Measurements from ENCODE around the gene MAP7D2. TPM values are rescaled to one million over a fixed set of nuclear protein-coding genes. Genes with fewer than 3 reads are reported as not detected.

Gene MAP7D2
- total and polyA plus RNA-seq, 2 of the 4 experiments (the other 2 are of a cell fraction), result 0.18 to 0.19 TPM

DNA sequence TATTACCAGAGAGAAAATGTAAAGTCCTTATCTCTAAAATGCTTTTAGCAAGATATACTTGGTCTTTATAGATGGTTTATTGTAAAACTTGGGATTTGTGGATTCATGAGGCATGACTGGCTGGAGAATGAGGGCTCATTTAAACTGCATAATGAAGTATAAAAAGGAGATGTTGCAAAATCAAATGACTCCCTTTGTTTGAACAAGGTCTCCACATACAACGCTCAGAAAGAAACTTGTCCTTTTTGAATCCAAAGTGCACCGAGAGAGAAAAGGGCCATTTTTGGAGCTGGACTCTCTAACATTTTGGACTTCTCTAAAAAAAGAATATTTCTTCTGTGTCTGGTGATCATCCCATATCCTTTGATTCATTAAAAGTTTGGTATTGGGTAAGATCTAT is 32.6 kb upstream of the MAP7D2 start:
- Histone ChIP-seq H3K27ac (ENCODE audit: insufficient read depth, low read length) (no peak overlapping the region), H3K9ac (ENCODE audit: low read depth, low read length) (no peak overlapping the region), H2BK15ac (ENCODE audit: low read depth, low read length) (no peak overlapping the region), H3K14ac (replicated peaks; ENCODE audit: low read depth, low read length) (no peak overlapping the region), H4K5ac (ENCODE audit: low read depth, low read length) (no peak overlapping the region), H3K79me1 (ENCODE audit: low read depth in 1 of 2, low read length in 2 of 2) (no peaks in the 10 kb centered on the region), H3K4me3 (ENCODE audit: insufficient read depth, low read depth, low read length) (no peak overlapping the region), H3K23ac (ENCODE audit: low read depth, low read length) (no peak overlapping the region), H3K27me3 (ENCODE audit: control insufficient read depth, insufficient read depth, low read length) (peaks cover 2% of the 10 kb centered on the region; the same call in 1 of the 2 replicates), H4K20me1 (ENCODE audit: insufficient read depth, low read length) (no peaks in the 10 kb centered on the region), H2BK20ac (ENCODE audit: low read depth, low read length) (no peak overlapping the region), H3K4me2 (ENCODE audit: low read depth, low read length) (no peak overlapping the region), H2BK5ac (ENCODE audit: low read depth, low read length, poor library complexity, severe bottlenecking) (no peak overlapping the region), H3K9me3 (ENCODE audit: control insufficient read depth, insufficient read depth, low read length) (no peaks in the 10 kb centered on the region), H3K56ac (ENCODE audit: extremely low read depth, insufficient read depth, low read length) (no peak overlapping the region), H3K4ac (ENCODE audit: low read depth, low read length) (no peak overlapping the region), H3K36me3 (ENCODE audit: control insufficient read depth, insufficient read depth, low read length) (peaks cover 2% of the 10 kb centered on the region; the same call in 1 of the 2 replicates), H2AK5ac (ENCODE audit: low read depth, low read length) (no peak overlapping the region), H3K9me1 (ENCODE audit: insufficient read depth, low read length) (no peaks in the 10 kb centered on the region), H3K4me1 (ENCODE audit: control insufficient read depth, insufficient read depth, low read length) (no peaks in the 10 kb centered on the region), H3K18ac (ENCODE audit: low read depth, low read length) (no peak overlapping the region), H2AK9ac (replicated peaks; ENCODE audit: low read depth, low read length, poor library complexity) (no peak overlapping the region), H4K8ac (ENCODE audit: low read depth in 2 of 2, low read length in 2 of 2) (no peak overlapping the region), H2AFZ (replicated peaks; ENCODE audit: low read length, poor library complexity) (no peak overlapping the region), H2BK120ac (ENCODE audit: low read depth, low read length) (no peak overlapping the region), H4K91ac (ENCODE audit: insufficient read depth, low read depth, low read length) (no peak overlapping the region)
- TF ChIP-seq MAFK (IDR thresholded peaks at IDR 0.05; ENCODE audit: low read depth, low read length), result no peak
- dilution Hi-C loops (cut with HindIII; ENCODE audit: low sequenced_read_pairs, unreplicated experiment) (no loop called here), in situ Hi-C loops (cut with MboI; ENCODE audit: low sequenced_read_pairs) (no loop called here), intact Hi-C loops (cut with micrococcal nuclease) (no loop called here)
- no TSS peak for BruUV-seq (replicated peaks)
- no CpG with 5 or more reads among the region's 2 CpGs for WGBS, 2 experiments (ENCODE audit: extremely low coverage in 2 of 2, insufficient read length in 1 of 2)
- ChIA-PET CTCF (no interaction called here), POLR2A (ENCODE audit: unreplicated experiment) (no interaction called here)
- ATAC-seq (ENCODE audit: low read depth) (no peak), DNase-seq (no peak)

Measured in IMR-90 (cell line).